NAMALWA (cell line): Measurements from ENCODE around the gene MDFI.

Source experiments
- DNase-seq: peaks from one replicate; pipeline ENCODE4 v3.0.0-alpha.2; 2015; ENCODE audit warnings: low spot score

Gene MDFI

DNA sequence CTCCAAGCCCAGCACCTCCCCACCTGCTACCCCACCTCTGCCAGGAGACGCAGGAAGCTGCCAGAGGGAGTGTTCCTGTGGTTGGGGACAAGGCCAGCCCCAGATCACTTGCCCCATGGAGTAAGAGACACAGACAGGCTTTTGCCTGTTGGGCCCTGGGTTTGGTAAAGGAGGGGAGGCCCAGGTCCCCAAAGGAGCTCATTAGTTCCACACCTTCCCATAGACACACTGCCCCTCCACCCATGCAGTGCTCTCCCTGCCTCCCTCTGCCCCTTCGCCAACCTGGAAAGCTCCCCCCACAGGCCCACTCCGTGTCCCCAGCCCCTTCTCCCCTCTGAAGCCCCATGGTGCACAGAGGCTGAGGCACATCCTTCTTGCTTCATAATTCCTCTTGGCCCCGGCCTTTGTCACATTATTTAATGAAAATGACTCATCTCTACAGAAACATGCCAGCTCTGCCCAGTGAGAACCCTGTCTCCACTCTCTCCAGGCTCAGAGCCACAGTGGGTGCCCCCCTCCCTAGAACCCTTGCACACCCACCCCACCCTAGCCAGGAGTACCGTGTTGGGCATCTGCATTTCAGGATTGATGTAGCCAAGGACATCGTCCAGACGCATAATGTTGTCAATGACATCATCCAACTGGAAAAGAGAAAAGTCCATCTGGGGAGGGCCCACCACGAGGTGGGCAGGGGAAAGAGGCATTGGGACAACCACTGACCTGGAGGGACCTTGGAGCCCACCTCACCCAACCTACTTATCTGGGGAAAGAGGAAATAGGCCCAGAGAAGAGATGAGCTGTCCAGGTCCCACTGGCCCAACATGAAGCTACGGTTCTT, 51.1 kb downstream of the MDFI start:
- no peak for DNase-seq

GRCh38 chr6:41690541-41691330, 52.5 kb downstream of the MDFI start:
- no peak for DNase-seq

DNA sequence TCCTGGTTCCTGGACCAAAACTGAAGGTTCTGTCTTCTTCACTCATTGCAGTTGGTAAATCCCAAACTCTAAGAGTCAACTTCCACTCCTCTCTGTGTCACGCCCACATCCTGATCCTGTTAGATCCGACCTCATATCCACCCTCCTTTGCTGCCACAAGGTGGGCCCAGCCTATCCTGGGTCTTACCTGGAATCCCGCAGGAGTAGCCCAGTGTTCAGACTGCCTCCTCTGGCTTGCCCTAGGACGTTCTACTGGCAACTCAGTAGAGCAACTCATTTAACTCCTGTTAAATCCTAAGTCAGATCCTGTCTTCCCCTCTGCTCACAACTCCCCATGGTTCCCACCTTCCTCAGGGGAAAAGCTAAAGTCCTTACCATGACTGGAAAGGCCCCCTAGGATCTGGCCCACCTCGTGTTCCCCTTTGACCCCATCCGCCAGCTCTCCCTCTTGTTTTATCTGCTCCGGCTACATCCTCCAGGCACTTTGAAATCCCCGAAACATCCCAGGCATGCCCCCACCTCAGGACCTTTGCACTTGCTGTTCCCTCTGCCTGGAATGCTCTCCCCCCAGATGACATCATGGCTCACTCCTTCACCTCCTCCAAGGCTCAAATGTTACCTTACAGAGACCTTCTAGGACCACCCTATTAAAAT, 53.3 kb downstream of the MDFI start:
- no peak for DNase-seq

GRCh38 chr6:41692080-41692675, 53.9 kb downstream of the MDFI start:
- DNase-seq, result no peak

- DNase-seq, result no peak
These were observed 54.5 kb downstream of the MDFI start for GRCh38 chr6:41692730-41693129.

DNA sequence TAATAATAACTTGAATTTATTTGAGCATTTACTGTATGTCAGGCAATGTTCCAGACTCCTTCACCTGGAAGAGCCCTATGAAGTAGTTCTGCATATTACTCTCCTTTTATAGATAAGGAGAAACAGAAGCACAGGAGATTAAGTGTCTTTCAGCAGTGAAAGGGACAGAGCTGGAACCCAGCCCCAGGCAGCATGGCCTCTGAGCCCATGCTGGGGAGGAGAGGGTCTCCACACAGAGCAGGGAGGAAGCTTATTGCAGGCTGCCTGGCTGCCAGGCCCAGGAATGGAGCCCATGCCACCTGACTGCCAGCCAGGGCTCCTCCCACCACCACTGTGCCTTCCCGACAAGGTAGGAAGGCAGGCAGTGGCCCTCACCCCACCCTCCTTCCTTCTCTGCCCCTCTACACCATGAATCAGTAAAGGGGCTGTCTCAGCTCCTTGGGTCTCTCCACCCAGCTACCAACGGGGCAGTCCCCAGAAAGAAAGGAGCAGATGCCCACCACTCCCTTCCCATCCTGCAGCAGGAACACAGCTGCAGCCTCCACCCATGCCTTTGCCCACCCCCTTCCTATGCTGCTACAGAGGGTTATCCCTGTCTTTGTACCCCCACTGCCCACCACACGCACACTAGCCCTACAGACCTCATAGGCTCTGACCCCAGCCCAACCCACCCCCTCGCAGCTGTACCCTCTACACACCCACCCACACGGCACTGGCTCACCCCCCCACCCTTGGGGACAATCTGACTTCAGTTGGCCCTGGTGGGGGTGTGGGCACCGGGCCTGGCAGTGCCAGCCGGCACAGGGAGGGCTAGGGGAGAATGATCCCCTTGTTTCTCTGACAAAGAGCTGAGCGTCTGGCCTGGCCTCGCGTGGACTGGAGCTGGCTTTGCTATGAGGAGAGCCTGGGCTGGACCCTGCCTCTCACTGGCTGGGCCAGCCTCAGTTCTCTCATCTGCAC, 55.3 kb downstream of the MDFI start:
- no peak for DNase-seq

DNA sequence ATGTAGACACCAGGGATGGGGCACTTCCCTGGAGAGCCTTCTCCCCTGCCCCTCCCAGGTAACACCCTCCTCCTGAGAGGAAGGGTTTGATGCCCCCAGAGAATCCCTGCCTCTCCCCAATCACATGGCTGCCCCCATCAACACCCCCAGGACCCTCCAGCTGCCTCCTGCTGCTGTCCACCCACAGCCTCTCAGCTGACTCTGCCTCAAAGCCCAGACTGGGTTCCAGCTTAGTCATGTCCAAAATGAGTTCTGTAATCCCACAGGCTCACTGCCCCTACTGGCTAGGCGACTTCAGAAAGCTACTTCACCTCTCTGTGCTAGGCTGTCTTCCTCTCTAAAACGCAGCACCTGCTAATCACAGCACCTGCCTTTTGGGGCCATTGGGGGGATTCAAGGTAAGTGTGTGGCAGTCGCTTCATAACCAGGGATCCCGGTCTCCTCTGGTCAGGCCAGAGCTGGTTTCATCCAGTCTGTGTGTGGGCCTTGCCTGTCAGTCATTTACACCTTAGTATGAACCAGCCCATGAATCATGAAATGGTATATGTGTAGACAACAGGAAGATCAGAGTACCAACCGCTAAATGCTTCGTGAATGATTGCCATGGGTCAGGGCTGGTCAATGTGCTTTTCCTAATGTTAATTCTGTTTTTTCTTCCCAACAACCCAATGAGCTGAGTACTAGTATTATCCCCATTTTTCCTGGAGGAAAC, 56.7 kb downstream of the MDFI start:
- DNase-seq, result no peak

DNA sequence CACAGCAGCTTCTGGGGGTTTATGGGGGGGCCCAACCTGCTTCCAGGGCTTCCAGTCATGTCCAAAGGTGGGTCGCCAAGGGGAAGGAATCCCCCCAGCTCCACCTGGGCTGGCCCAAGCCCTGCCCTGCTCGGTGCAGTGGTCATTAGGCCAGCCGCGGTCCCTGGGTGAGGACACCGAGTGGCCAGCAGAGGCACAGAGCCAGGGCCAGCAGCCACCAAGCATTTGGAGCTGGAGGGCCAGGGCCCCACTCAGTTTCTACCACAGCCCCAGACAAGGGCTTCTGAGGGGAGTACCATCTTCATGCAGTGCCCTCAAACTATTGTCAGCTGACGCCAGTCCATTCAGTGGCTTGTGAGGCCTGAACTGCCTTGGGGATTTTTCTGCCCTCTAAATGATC, 57.6 kb downstream of the MDFI start:
- no peak for DNase-seq

DNA sequence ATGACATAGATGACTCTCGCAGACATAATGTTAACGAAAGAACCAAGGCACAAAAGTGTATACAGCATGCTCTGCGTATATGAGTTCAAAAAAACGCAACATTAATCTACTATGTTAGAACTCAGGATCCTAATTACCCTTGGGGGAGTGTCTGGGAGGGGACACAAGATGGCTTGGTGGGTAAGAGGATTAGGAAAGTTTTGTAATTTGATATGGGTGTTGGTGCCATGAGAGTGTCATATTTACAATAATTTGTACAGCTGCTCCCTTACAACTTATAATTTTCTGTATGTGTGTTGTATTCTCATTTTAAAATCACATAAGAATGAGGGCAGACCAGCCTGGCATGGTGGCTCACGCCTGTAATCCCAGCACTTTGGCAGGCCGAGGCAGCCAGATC, 58.5 kb downstream of the MDFI start:
- no peak for DNase-seq

GRCh38 chr6:41697861-41698781, 59.9 kb downstream of the MDFI start:
- DNase-seq, result no peak

GRCh38 chr6:41699063-41699462, 60.8 kb downstream of the MDFI start:
- DNase-seq, result no peak

DNA sequence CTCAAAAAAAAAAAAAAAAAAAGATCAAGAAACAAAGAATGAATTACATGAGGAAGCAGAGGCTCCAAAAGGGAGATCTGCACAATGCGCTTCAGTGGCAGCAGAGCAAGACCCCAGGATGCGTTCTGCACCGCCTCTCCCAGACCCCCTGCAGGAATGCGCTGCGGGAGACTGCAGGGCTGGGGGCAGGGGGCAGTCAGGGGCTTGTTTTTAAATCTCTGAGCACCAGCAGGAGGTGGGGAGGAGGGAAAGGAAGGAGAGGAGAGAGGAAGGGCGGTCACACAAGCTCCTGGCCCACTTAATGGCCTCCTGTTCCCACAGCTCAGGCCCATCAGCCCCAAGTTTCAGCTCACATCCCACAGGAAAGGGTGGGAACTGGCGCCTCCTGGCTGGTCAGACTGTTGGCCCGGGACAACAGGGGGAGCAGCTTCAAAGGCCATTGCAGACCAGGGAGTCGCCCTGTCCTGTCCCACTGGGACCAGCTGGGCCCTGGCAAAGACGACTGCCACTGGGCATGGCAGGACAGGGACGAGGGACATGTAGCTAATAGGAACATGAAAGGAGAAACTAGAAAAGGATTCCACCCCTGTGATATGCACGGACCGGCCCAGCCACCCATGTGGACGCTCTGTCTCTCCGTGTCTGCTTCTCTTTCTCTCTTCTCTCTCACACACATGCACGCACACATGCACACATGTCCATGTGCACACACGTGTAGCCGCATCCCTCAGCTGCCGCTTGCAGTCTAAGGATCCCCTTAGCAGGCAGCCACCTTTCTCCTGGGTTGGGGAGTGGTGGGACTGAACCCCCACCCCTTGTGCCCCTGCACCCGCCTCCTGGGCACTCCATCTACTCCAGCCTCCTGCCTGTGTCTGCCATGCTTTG, 62.4 kb downstream of the MDFI start:
- DNase-seq, result no peak

GRCh38 chr6:41702089-41702745, 63.9 kb downstream of the MDFI start:
- no peak for DNase-seq

DNA sequence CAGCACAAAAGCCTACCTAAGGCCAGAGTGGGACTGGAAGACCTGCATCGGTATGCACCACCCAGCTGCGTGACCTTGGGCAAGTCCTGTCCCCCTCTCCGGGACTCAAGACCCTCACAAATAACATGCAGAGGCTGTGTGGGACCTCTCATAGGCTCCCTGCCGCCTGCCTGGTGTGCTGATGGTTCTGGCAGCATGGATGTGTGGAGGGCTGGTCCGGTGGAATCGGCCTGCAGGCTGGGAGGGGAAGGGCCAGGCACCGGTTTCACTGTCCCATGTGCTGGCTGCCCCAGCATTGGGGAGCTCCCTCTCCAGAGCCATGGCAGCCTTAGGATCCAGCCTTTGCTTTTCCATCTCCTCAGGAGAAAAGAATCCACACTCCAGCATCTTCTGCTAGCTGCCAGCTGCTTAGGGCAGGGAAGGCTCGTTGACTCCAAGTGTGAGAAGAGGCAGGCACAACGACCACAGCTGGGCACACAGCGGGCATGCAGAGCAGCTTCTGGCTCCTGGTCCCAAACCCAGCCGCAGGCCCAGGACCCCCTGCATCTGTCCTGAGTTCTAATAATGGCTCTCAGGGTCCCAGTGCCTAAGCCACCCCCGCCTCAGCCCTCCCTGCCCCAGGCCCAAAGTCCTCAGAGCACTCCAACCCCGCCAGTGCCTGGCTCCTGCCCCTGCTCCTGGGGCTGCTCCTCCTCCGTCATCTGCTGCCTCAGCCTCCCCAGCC, 64.7 kb downstream of the MDFI start:
- DNase-seq, result no peak
